Subcutaneous abdominal adipose tissue (tissue), 5 donors: ENCODE measurements around the gene SCNN1G.
"Not testable (repeated sequence)": the region's sequence is repeated elsewhere in the genome, so short reads cannot be mapped to it uniquely, and the experiment has no call there.

Experiments used
- H3K27ac ChIP-seq: one replicate; pipeline ENCODE4 v1.7.0; 2013; ENCODE audit warnings: low read depth, mild to moderate bottlenecking, inconsistent platforms, low read length, moderate library complexity
- H3K27me3 ChIP-seq, 5 donors: one replicate each; pipeline ENCODE4 v1.7.0; 2013; ENCODE audit warnings: low read length in 5 of 5, inconsistent platforms in 1 of 5; ENCODE audit not compliant: control insufficient read depth in 5 of 5, insufficient read depth in 4 of 5
- H3K36me3 ChIP-seq, 5 donors: one replicate each; pipeline ENCODE4 v1.7.0; 2013; ENCODE audit warnings: low read length in 5 of 5; ENCODE audit not compliant: control insufficient read depth in 5 of 5, insufficient read depth in 5 of 5
- H3K4me1 ChIP-seq, 5 donors: one replicate each; pipeline ENCODE4 v1.7.0; 2013; ENCODE audit warnings: low read length in 5 of 5, mild to moderate bottlenecking in 3 of 5, moderate library complexity in 1 of 5; ENCODE audit not compliant: control insufficient read depth in 5 of 5, insufficient read depth in 5 of 5
- H3K4me3 ChIP-seq, 5 donors: one replicate each; pipeline ENCODE4 v1.7.0; 2013; ENCODE audit warnings: low read length in 5 of 5, low read depth in 1 of 5
- H3K9ac ChIP-seq, 5 donors: one replicate each; pipeline ENCODE4 v1.7.0; 2013; ENCODE audit warnings: low read length in 5 of 5, mild to moderate bottlenecking in 4 of 5, moderate library complexity in 3 of 5
- H3K9me3 ChIP-seq, 5 donors: one replicate each; pipeline ENCODE4 v1.7.0; 2013; ENCODE audit warnings: low read length in 5 of 5; ENCODE audit not compliant: control insufficient read depth in 5 of 5
- donor health status: healthy.
- donor health status: healthy.
- donor health status: healthy.
- donor health status: healthy.
- donor health status: healthy.

Gene SCNN1G

GRCh38 chr16:23236983-23237382 is 54.4 kb downstream of the SCNN1G start:
- Histone ChIP-seq H3K36me3 (no peaks in the 10 kb centered on the region), H3K9me3 (no peaks in the 10 kb centered on the region), H3K27me3 (no peaks in the 10 kb centered on the region), H3K27ac (no peak overlapping the region), H3K9ac (no peak overlapping the region), H3K4me1 (no peaks in the 10 kb centered on the region), H3K4me3 (no peak overlapping the region)

GRCh38 chr16:23240994-23241393 is 58.4 kb downstream of the SCNN1G start:
- Histone ChIP-seq H3K27me3 (no peaks in the 10 kb centered on the region), H3K27ac (no peak overlapping the region), H3K9ac (no peak overlapping the region), H3K36me3 (no peaks in the 10 kb centered on the region), H3K4me3 (no peak overlapping the region), H3K4me1 (peaks cover 0 to 6% (median 0%) of the 10 kb centered on the region in 5 donors), H3K9me3 (peaks cover 0 to 5% (median 2%) of the 10 kb centered on the region in 5 donors)

GRCh38 chr16:23244122-23244521 is 61.6 kb downstream of the SCNN1G start:
- H3K36me3 ChIP-seq: no peaks in the 10 kb centered on the region
- no peak overlapping the region for H3K9ac ChIP-seq
- H3K27ac ChIP-seq: no peak overlapping the region
- peaks cover 0 to 5% (median 2%) of the 10 kb centered on the region in 5 donors for H3K9me3 ChIP-seq
- H3K4me3 ChIP-seq: no peak overlapping the region
- H3K4me1 ChIP-seq: peaks cover 0 to 20% (median 4%) of the 10 kb centered on the region in 5 donors
- H3K27me3 ChIP-seq: no peaks in the 10 kb centered on the region

GRCh38 chr16:23245268-23245667 is 62.7 kb downstream of the SCNN1G start:
- H3K4me1 ChIP-seq: peaks cover 0 to 20% (median 4%) of the 10 kb centered on the region in 5 donors
- H3K4me3 ChIP-seq: no peak overlapping the region
- no peaks in the 10 kb centered on the region for H3K36me3 ChIP-seq
- H3K27me3 ChIP-seq: no peaks in the 10 kb centered on the region
- no peak overlapping the region for H3K27ac ChIP-seq
- H3K9ac ChIP-seq: no peak overlapping the region
- peaks cover 0 to 5% (median 2%) of the 10 kb centered on the region in 5 donors for H3K9me3 ChIP-seq

GRCh38 chr16:23248261-23249194 is 66.0 kb downstream of the SCNN1G start:
- Histone ChIP-seq H3K4me1 (peaks cover 0 to 20% (median 4%) of the 10 kb centered on the region in 5 donors), H3K27me3 (no peaks in the 10 kb centered on the region), H3K36me3 (no peaks in the 10 kb centered on the region), H3K9me3 (peaks cover 0 to 5% (median 2%) of the 10 kb centered on the region in 5 donors), H3K4me3 (no peak overlapping the region), H3K27ac (no peak overlapping the region), H3K9ac (no peak overlapping the region)

GRCh38 chr16:23249830-23250229 is 67.3 kb downstream of the SCNN1G start:
- peaks cover 0 to 20% (median 4%) of the 10 kb centered on the region in 5 donors for H3K4me1 ChIP-seq
- H3K4me3 ChIP-seq: no peak overlapping the region
- no peak overlapping the region for H3K27ac ChIP-seq
- H3K9me3 ChIP-seq: no peaks in the 10 kb centered on the region
- no peaks in the 10 kb centered on the region for H3K27me3 ChIP-seq
- H3K36me3 ChIP-seq: no peaks in the 10 kb centered on the region
- no peak overlapping the region for H3K9ac ChIP-seq

- Histone ChIP-seq H3K27ac (no peak overlapping the region), H3K4me3 (no peak overlapping the region), H3K9me3 (no peaks in the 10 kb centered on the region), H3K36me3 (no peaks in the 10 kb centered on the region), H3K9ac (no peak overlapping the region), H3K4me1 (peaks cover 0 to 11% (median 4%) of the 10 kb centered on the region in 5 donors), H3K27me3 (no peaks in the 10 kb centered on the region)
Measured at GRCh38 chr16:23252310-23252709, 69.8 kb downstream of the SCNN1G start.

GRCh38 chr16:23253650-23254049 is 71.1 kb downstream of the SCNN1G start:
- H3K36me3 ChIP-seq, H3K27me3 ChIP-seq, H3K9me3 ChIP-seq: not testable (repeated sequence)

GRCh38 chr16:23254338-23254737 is 71.8 kb downstream of the SCNN1G start:
- Histone ChIP-seq H3K27ac (no peak overlapping the region), H3K9ac (no peak overlapping the region), H3K27me3 (no peaks in the 10 kb centered on the region), H3K4me1 (peaks cover 0 to 2% (median 0%) of the 10 kb centered on the region in 5 donors), H3K36me3 (no peaks in the 10 kb centered on the region), H3K9me3 (peaks cover 0 to 1% (median 0%) of the 10 kb centered on the region in 5 donors), H3K4me3 (no peak overlapping the region)

More at GRCh38 chr16:23253650-23254049, 71.1 kb downstream of the SCNN1G start:
- not testable (repeated sequence) for H3K27ac ChIP-seq, H3K4me1 ChIP-seq, H3K9ac ChIP-seq, H3K4me3 ChIP-seq

GRCh38 chr16:23255000-23255399 is 72.5 kb downstream of the SCNN1G start:
- Histone ChIP-seq H3K27ac (no peak overlapping the region), H3K4me3 (no peak overlapping the region), H3K27me3 (no peaks in the 10 kb centered on the region), H3K9me3 (peaks cover 0 to 2% (median 0%) of the 10 kb centered on the region in 5 donors), H3K4me1 (peaks cover 0 to 2% (median 0%) of the 10 kb centered on the region in 5 donors), H3K36me3 (no peaks in the 10 kb centered on the region), H3K9ac (no peak overlapping the region)
